Measurements from ENCODE around the gene RHOH.

DNA sequence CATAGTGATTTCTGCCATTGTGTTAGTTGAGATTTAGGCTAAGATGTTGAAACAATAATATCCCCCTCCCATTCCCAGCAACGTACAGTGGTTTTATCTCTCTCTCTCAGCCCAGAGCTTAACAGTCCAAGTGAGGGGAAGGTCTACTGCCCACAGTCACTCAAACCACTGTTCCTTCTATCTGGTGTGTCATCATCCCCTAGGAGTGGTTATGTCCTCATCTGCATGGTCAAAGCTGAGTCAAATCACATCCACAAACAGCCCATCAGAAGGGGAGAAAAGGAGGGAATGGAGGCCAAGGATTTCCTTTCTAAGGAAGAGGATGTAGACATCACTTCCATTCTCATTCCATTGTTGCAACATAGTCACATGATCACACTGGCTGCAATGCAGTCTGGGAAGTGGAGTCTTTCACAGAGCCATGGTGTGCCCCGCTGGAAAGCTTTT is 95.5 kb downstream of the RHOH start:
- TF ChIP-seq, protein P1, sequence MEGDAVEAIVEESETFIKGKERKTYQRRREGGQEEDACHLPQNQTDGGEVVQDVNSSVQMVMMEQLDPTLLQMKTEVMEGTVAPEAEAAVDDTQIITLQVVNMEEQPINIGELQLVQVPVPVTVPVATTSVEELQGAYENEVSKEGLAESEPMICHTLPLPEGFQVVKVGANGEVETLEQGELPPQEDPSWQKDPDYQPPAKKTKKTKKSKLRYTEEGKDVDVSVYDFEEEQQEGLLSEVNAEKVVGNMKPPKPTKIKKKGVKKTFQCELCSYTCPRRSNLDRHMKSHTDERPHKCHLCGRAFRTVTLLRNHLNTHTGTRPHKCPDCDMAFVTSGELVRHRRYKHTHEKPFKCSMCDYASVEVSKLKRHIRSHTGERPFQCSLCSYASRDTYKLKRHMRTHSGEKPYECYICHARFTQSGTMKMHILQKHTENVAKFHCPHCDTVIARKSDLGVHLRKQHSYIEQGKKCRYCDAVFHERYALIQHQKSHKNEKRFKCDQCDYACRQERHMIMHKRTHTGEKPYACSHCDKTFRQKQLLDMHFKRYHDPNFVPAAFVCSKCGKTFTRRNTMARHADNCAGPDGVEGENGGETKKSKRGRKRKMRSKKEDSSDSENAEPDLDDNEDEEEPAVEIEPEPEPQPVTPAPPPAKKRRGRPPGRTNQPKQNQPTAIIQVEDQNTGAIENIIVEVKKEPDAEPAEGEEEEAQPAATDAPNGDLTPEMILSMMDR (IDR thresholded peaks at IDR 0.05; ENCODE audit: low read length): no peak
- no peak for TF ChIP-seq EZH2 (IDR thresholded peaks at IDR 0.05; ENCODE audit: borderline replicate concordance, low read length)
